ENCODE results near the gene GSTA1.
"Not testable (repeated sequence)": the region's sequence is repeated elsewhere in the genome, so short reads cannot be mapped to it uniquely, and the experiment has no call there.

- not testable (repeated sequence) for TF ChIP-seq CTCF (IDR thresholded peaks at IDR 0.05); POLR2AphosphoS5 (IDR thresholded peaks at IDR 0.05); POLR2A (IDR thresholded peaks at IDR 0.05; ENCODE audit: low read depth)
Observed at GRCh38 chr6:52799272-52799671, 4.3 kb downstream of the GSTA1 start.
